Keratinocyte (primary cell): ENCODE results near the gene HELZ. TPM values are rescaled to one million over a fixed set of nuclear protein-coding genes. Genes with fewer than 3 reads are reported as not detected.

Source experiments
- DNase-seq: peaks from one replicate; pipeline ENCODE4 v3.0.0-alpha.2; 2011; ENCODE audit warnings: low read depth, missing footprints, low spot score
- FAIRE-seq: peaks from 2 replicates; lab custom pipeline; 2011; peaks lifted over from hg19 to GRCh38; lab: Jason Lieb, UNC
- H2AFZ ChIP-seq: 2 replicates; pipeline ENCODE4 v1.6.0; 2012; ENCODE audit warnings: low read length, control low read depth, inconsistent platforms; ENCODE audit not compliant: control insufficient read depth
- H3K27ac ChIP-seq: 2 replicates; pipeline ENCODE4 v1.5.1; 2011; ENCODE audit warnings: low read length; ENCODE audit not compliant: control insufficient read depth, insufficient read depth
- H3K27me3 ChIP-seq: 3 replicates; pipeline ENCODE4 v1.6.0; 2011; ENCODE audit warnings: low read length; ENCODE audit not compliant: control insufficient read depth, insufficient read depth; ENCODE audit errors: extremely low read depth
- H3K36me3 ChIP-seq, 2 experiments: 2 replicates in 1 of 2; 3 replicates in 1 of 2; pipeline ENCODE4 v1.5.1; 2011; ENCODE audit warnings: low read length in 2 of 2, mild to moderate bottlenecking in 1 of 2; ENCODE audit not compliant: control insufficient read depth in 2 of 2, insufficient read depth in 2 of 2; ENCODE audit errors: extremely low read depth in 1 of 2
- H3K4me1 ChIP-seq: 3 replicates; pipeline ENCODE4 v1.5.1; 2011; ENCODE audit warnings: low read length; ENCODE audit not compliant: control insufficient read depth, insufficient read depth; ENCODE audit errors: extremely low read depth
- H3K4me2 ChIP-seq: 3 replicates; pipeline ENCODE4 v1.6.0; 2011; ENCODE audit warnings: low read depth, low read length; ENCODE audit not compliant: control insufficient read depth, insufficient read depth; ENCODE audit errors: extremely low read depth
- H3K4me3 ChIP-seq, 3 experiments: fragments of 200-600 bp in 1 of 3; sonication (generic) in 1 of 3; 2 replicates in 2 of 3; 3 replicates in 1 of 3; pipeline ENCODE4 v1.5.1; 2011 to 2016; ENCODE audit warnings: low read length in 3 of 3, mild to moderate bottlenecking in 3 of 3, control low read depth in 2 of 3, inconsistent platforms in 1 of 3, low read depth in 1 of 3, mixed read lengths in 1 of 3, mixed run types in 1 of 3, moderate library complexity in 1 of 3; ENCODE audit not compliant: control insufficient read depth in 2 of 3, insufficient read depth in 2 of 3; ENCODE audit errors: extremely low read depth in 1 of 3
- H3K79me2 ChIP-seq: 2 replicates; pipeline ENCODE4 v1.6.0; 2012; ENCODE audit warnings: low read length; ENCODE audit not compliant: control insufficient read depth, insufficient read depth
- H3K9ac ChIP-seq: 3 replicates; pipeline ENCODE4 v1.6.0; 2011; ENCODE audit warnings: low read length; ENCODE audit not compliant: control insufficient read depth, insufficient read depth; ENCODE audit errors: extremely low read depth
- H3K9me1 ChIP-seq: 3 replicates; pipeline ENCODE4 v1.6.0; 2011; ENCODE audit warnings: low read length; ENCODE audit not compliant: control insufficient read depth, insufficient read depth; ENCODE audit errors: extremely low read depth
- H3K9me3 ChIP-seq: 2 replicates; pipeline ENCODE4 v1.5.1; 2012; ENCODE audit warnings: low read depth, low read length; ENCODE audit not compliant: control insufficient read depth
- H4K20me1 ChIP-seq: 3 replicates; pipeline ENCODE4 v1.6.0; 2011; ENCODE audit warnings: low read length; ENCODE audit not compliant: control insufficient read depth, insufficient read depth; ENCODE audit errors: extremely low read depth
- EZH2 ChIP-seq: IDR thresholded peaks from one replicate; pipeline ENCODE4 v1.6.1; 2012; ENCODE audit warnings: inconsistent platforms, mild to moderate bottlenecking, low read length, moderate library complexity
- dilution Hi-C: fragments of 300-500 bp; cut with MboI; formaldehyde crosslinking; loops from one replicate; pipeline ENCODE4 v1.7.0; 2020; ENCODE audit warnings: low sequenced_read_pairs; ENCODE audit not compliant: extremely low pct_ligation_motif_present
- polyA plus RNA-seq, 5 experiments: library from polyadenylated mRNA; depleted of rRNA in 3 of 5; stranded (reverse) in 3 of 5; stranded (forward) in 1 of 5; unstranded in 1 of 5; fragments of >200 nt; gene quantifications; 1 replicate in 1 of 5; 2 replicates in 3 of 5; 3 replicates in 1 of 5; pipeline versions ENCODE4 v1.2.1 to v1.2.3, GENCODE V29; 2011 to 2012; ENCODE audit warnings: missing spikeins in 2 of 5, low read depth in 1 of 5, low replicate concordance in 1 of 5
- TF ChIP-seq, protein P1 (sequence below), 3 experiments: IDR thresholded peaks in 1 of 3; conservative IDR thresholded peaks in 1 of 3; optimal IDR thresholded peaks in 1 of 3; 2 replicates in 2 of 3; 3 replicates in 1 of 3; pipeline versions ENCODE3 to v1.5.1; 2011; ENCODE audit warnings: low read length in 3 of 3, mild to moderate bottlenecking in 3 of 3, moderate library complexity in 2 of 3, control low read depth in 1 of 3, inconsistent platforms in 1 of 3; ENCODE audit not compliant: insufficient read depth in 2 of 3; ENCODE audit errors: extremely low read depth in 1 of 3

HELZ gene
- polyA plus RNA-seq, 1 donor (not counting 4 experiments of a cell fraction or from before 2014, with no cell fraction given): 18.2 TPM

DNA sequence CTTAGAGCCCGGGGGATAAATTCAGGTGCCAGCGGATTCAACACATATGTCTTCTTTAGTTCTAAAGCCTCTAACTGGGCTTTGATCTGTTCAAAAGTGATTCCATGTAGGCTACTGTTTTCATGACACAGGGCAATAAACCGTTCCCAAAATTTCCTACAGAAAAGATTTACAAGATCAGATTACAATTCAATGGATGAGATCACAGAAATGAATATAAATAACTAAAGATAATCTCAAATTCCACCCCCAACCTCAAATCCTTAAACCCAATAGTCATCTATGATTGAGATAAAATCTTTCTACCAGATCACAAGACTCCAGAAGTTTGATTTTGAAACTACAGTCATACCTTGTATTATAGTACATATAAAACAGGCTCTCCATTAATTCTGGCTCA is 116.3 kb downstream of the HELZ start:
- TF ChIP-seq, protein P1, sequence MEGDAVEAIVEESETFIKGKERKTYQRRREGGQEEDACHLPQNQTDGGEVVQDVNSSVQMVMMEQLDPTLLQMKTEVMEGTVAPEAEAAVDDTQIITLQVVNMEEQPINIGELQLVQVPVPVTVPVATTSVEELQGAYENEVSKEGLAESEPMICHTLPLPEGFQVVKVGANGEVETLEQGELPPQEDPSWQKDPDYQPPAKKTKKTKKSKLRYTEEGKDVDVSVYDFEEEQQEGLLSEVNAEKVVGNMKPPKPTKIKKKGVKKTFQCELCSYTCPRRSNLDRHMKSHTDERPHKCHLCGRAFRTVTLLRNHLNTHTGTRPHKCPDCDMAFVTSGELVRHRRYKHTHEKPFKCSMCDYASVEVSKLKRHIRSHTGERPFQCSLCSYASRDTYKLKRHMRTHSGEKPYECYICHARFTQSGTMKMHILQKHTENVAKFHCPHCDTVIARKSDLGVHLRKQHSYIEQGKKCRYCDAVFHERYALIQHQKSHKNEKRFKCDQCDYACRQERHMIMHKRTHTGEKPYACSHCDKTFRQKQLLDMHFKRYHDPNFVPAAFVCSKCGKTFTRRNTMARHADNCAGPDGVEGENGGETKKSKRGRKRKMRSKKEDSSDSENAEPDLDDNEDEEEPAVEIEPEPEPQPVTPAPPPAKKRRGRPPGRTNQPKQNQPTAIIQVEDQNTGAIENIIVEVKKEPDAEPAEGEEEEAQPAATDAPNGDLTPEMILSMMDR (optimal IDR thresholded peaks at IDR 0.05 in 1 of 3, IDR thresholded peaks at IDR 0.05 in 1 of 3, conservative IDR thresholded peaks at IDR 0.05 in 1 of 3; ENCODE audit: extremely low read depth in 1 of 3, insufficient read depth in 2 of 3, low read length in 3 of 3): no peak
- no peak for TF ChIP-seq EZH2
- H3K27me3 ChIP-seq: no peaks in the 10 kb centered on the region
- DNase-seq (no peak), FAIRE-seq (no peak)
- no peak overlapping the region for H2AFZ ChIP-seq
- no peaks in the 10 kb centered on the region for H3K9me1 ChIP-seq
- peaks cover 7 to 9% of the 10 kb centered on the region in 2 experiments for H3K36me3 ChIP-seq
- no peaks in the 10 kb centered on the region for H4K20me1 ChIP-seq
- no peak overlapping the region for H3K4me3 ChIP-seq
- H3K9me3 ChIP-seq: no peaks in the 10 kb centered on the region
- no peaks in the 10 kb centered on the region for H3K4me1 ChIP-seq
- no peak overlapping the region for H3K27ac ChIP-seq
- dilution Hi-C loops: no loop called here
- no peaks in the 10 kb centered on the region for H3K79me2 ChIP-seq
- no peak overlapping the region for H3K4me2 ChIP-seq
- no peak overlapping the region for H3K9ac ChIP-seq

DNA sequence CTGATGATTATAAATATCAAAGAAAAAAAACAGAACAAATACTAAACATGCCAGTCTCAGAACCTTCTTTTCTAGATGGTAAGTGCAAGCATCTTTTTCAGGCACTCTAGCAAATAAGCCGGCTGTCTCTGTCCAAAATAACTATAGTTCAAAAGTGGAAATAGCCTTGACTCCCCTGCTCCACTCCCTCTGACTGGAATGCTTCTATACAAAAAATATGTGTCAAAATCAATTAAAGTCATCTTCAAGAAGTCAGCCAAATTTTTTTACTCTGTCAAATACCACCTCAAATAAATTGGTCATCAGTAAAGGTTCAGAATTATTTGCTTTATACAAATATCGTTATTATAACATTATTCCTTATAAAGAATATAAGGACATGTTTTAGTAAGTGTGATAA is 117.1 kb downstream of the HELZ start:
- no peaks in the 10 kb centered on the region for H3K9me1 ChIP-seq
- H3K79me2 ChIP-seq: no peaks in the 10 kb centered on the region
- FAIRE-seq: no peak
- H3K27me3 ChIP-seq: no peaks in the 10 kb centered on the region
- no peak overlapping the region for H3K4me3 ChIP-seq
- H2AFZ ChIP-seq: no peak overlapping the region
- DNase-seq: no peak
- H3K9me3 ChIP-seq: no peaks in the 10 kb centered on the region
- no peaks in the 10 kb centered on the region for H4K20me1 ChIP-seq
- no peak overlapping the region for H3K4me2 ChIP-seq
- TF ChIP-seq EZH2: no peak
- TF ChIP-seq, protein P1 (optimal IDR thresholded peaks at IDR 0.05 in 1 of 3, IDR thresholded peaks at IDR 0.05 in 1 of 3, conservative IDR thresholded peaks at IDR 0.05 in 1 of 3; ENCODE audit: extremely low read depth in 1 of 3, insufficient read depth in 2 of 3, low read length in 3 of 3): no peak
- no peaks in the 10 kb centered on the region for H3K4me1 ChIP-seq
- H3K9ac ChIP-seq: no peak overlapping the region
- H3K27ac ChIP-seq: no peak overlapping the region
- peaks cover 7 to 9% of the 10 kb centered on the region in 2 experiments for H3K36me3 ChIP-seq
- dilution Hi-C loops: no loop called here
